Astrocyte (in vitro differentiated cells and primary cell): Measurements from ENCODE around the gene L1CAM.

Experiments used
- CTCF ChIP-seq: IDR thresholded peaks from 2 replicates; pipeline ENCODE4 v1.5.1; 2011; ENCODE audit warnings: low read depth, mild to moderate bottlenecking, inconsistent platforms, low read length, moderate library complexity; ENCODE audit not compliant: insufficient read depth
- EZH2 ChIP-seq: IDR thresholded peaks from 2 replicates; pipeline ENCODE4 v1.6.1; 2012; ENCODE audit warnings: mild to moderate bottlenecking, low read length, inconsistent platforms; ENCODE audit not compliant: insufficient read depth

- TF ChIP-seq CTCF (no peak), EZH2 (peak; percentile 50)
Observed at GRCh38 chrX:153818571-153819383, 67.2 kb downstream of the L1CAM start.
